Measurements from ENCODE around the gene CAPN13. TPM values are rescaled to one million over a fixed set of nuclear protein-coding genes. Genes with fewer than 3 reads are reported as not detected.
A peak's percentile ranks its signal among the peaks of the same experiment; 100 is the strongest.

Gene CAPN13
- total and polyA plus RNA-seq, 11 donors = not detected

DNA sequence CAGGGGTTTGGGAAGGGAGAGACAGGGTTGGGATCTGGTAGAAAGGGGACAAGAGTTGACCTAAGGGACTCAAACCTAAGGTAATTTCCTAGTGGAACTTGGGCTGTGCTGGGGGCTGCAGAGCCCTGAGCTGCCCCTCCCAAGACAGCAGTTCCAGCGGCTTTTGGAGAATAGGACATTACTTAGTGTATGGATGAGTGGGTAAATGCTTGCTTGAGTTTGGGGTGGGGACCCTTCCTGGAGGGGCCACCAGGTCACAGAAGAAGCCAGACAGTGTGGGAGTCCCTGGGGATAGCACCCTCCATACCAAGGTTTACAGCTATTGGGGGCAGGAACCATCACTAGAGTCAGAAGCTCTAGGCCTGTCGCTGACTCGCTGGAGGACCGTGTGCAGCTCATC, 111.5 kb downstream of the CAPN13 start:
- 73 to 100% (median 88%) methylated on average over 4 of the region's 4 CpGs for WGBS, 4 donors
- no peak for ATAC-seq
- TF ChIP-seq, protein P1, sequence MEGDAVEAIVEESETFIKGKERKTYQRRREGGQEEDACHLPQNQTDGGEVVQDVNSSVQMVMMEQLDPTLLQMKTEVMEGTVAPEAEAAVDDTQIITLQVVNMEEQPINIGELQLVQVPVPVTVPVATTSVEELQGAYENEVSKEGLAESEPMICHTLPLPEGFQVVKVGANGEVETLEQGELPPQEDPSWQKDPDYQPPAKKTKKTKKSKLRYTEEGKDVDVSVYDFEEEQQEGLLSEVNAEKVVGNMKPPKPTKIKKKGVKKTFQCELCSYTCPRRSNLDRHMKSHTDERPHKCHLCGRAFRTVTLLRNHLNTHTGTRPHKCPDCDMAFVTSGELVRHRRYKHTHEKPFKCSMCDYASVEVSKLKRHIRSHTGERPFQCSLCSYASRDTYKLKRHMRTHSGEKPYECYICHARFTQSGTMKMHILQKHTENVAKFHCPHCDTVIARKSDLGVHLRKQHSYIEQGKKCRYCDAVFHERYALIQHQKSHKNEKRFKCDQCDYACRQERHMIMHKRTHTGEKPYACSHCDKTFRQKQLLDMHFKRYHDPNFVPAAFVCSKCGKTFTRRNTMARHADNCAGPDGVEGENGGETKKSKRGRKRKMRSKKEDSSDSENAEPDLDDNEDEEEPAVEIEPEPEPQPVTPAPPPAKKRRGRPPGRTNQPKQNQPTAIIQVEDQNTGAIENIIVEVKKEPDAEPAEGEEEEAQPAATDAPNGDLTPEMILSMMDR (IDR thresholded peaks at IDR 0.05) = no peak
- TF ChIP-seq POLR2A (IDR thresholded peaks at IDR 0.05) = no peak
- Histone ChIP-seq H3K9me3 (peaks cover 0 to 7% (median 0%) of the 10 kb centered on the region in 12 donors), H3K27ac (peak overlapping the region in 1 of 12 donors; percentile 91), H3K4me3 (no peak overlapping the region), H3K36me3 (no peaks in the 10 kb centered on the region), H3K4me1 (peaks cover 0 to 30% (median 14%) of the 10 kb centered on the region in 12 donors), H3K27me3 (no peaks in the 10 kb centered on the region)
- peak in 1 of 5 donors; percentile 9 for DNase-seq
- intact Hi-C loops (cut with DNase I) = loop anchor here in 4 of 10 donors (10.0 kb wide), 4 partner anchors 81 to 361 kb away; no protein-coding TSS in a partner anchor

DNA sequence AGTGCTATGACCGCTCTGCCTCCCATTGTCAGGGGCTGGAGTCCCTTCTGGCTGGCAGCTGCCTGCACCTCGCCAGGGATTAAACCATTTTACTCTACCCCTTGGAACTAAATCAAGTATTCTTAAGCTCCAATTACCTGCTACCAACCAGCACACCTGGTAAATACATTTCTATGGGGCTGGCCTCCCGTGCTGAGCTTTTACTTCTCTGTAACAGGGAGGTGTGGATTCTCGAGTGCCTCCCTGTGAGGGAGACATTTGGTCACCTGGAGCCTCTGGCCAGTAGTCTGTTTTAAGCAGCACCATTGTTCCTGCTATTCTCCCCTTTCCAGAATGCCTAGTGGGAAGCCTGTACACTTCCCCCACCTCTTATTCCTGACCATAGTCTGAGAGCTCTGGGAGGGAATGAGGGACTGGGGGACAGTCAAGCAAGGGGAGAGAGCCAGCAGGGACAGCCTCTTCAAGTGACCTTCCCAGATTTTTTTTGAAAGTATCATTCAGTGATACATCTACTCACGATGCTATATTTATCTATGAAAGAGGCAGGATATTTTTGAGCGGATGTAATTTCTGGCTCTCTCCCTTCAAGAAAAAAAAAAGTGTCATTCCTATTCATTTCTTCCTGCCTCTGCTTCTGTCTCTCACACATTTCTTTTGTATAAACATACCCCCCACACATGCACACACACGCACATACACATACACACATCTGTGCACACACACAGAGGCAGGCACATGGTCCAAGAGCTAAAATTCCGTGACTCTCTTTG, 112.8 kb downstream of the CAPN13 start:
- no peaks in the 10 kb centered on the region for H3K36me3 ChIP-seq
- peak overlapping the region in 9 of 12 donors; percentile 27 to 91 (median 60) for H3K27ac ChIP-seq
- 29 to 41% (median 35%) methylated on average over 7 to 8 of the region's 8 CpGs for WGBS, 4 donors
- H3K9me3 ChIP-seq = peaks cover 0 to 3% (median 0%) of the 10 kb centered on the region in 12 donors
- intact Hi-C loops (cut with DNase I) = loop anchor here in 8 of 10 donors (5.0 to 10.0 kb wide), 12 partner anchors 62 to 487 kb away; no protein-coding TSS in a partner anchor
- TF ChIP-seq, protein P1 (IDR thresholded peaks at IDR 0.05) = no peak
- TF ChIP-seq POLR2A (IDR thresholded peaks at IDR 0.05) = no peak
- no peak overlapping the region for H3K4me3 ChIP-seq
- peak in 1 of 5 donors; percentile 12 for DNase-seq
- ATAC-seq = peak; percentile 24 to 59 (median 38)
- H3K4me1 ChIP-seq = peaks cover 0 to 39% (median 16%) of the 10 kb centered on the region in 12 donors
- H3K27me3 ChIP-seq = no peaks in the 10 kb centered on the region

DNA sequence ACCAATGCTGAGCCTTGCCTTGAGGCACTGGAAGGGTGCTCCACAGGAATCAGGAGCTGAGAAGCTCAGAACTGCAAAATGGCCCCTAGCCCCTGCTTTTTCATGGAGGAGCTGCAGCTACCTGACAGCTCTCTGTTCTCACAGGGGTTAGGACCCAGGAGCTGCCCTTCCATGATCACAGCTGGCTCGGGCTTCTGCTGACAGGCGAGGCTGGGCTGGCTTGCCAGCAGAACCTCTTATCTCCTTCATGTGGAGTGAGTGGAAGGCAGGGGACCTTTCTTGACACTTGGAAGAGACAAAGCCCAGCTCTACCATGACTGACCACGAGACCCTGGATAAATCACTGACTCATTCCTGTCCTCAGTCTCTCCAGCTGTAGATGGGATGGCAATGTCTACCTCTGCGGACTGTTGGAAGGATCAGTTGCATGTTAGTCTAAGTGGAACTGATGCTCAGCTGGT, 113.4 kb downstream of the CAPN13 start:
- H3K4me1 ChIP-seq = peaks cover 0 to 45% (median 21%) of the 10 kb centered on the region in 12 donors
- ATAC-seq (peak in 2 of 4 donors; percentile 21 to 35), DNase-seq (peak in 2 of 5 donors; percentile 54 to 59)
- intact Hi-C loops (cut with DNase I) = loop anchor here in 8 of 10 donors (5.0 to 10.0 kb wide), 12 partner anchors 62 to 487 kb away; no protein-coding TSS in a partner anchor
- H3K9me3 ChIP-seq = peaks cover 0 to 3% (median 0%) of the 10 kb centered on the region in 12 donors
- no peaks in the 10 kb centered on the region for H3K27me3 ChIP-seq
- no peak overlapping the region for H3K4me3 ChIP-seq
- WGBS, 4 donors = 52 to 75% (median 62%) methylated on average over 1 to 4 of the region's 4 CpGs
- H3K36me3 ChIP-seq = no peaks in the 10 kb centered on the region
- TF ChIP-seq, protein P1 (IDR thresholded peaks at IDR 0.05) = no peak
- no peak for TF ChIP-seq POLR2A (IDR thresholded peaks at IDR 0.05)
- H3K27ac ChIP-seq = peak overlapping the region in 9 of 12 donors; percentile 27 to 91 (median 60)

DNA sequence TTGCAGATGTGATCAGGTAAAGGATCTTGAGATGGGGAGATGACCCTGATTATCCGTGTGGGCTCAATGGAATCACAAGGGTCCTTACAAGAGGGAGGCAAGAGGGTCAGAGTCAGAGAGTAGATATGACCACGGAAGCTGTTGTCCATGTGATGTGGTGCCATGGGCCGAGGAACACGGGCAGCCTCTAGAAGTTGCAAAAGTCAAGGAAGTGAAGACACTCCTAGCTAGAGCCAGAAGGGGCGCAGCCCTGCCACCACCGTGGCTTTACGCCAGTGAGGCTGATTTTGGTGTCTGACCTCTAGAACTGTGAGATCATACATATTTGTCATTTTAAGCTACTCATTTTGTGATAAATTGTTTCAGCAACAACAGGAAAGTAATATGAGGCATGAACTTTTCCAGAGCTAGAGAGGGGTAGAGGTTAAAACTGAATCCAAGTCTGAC, 114.4 kb downstream of the CAPN13 start:
- Histone ChIP-seq H3K27me3 (no peaks in the 10 kb centered on the region), H3K36me3 (no peaks in the 10 kb centered on the region), H3K4me3 (no peak overlapping the region), H3K9me3 (peaks cover 0 to 3% (median 0%) of the 10 kb centered on the region in 12 donors), H3K4me1 (peaks cover 0 to 53% (median 27%) of the 10 kb centered on the region in 12 donors), H3K27ac (peak overlapping the region in 5 of 12 donors; percentile 14 to 80 (median 31))
- ATAC-seq = no peak
- WGBS, 4 donors = 88 to 91% (median 90%) methylated on average over 7 of the region's 7 CpGs
- DNase-seq = no peak
- TF ChIP-seq, protein P1 (IDR thresholded peaks at IDR 0.05) = no peak
- no peak for TF ChIP-seq POLR2A (IDR thresholded peaks at IDR 0.05)
- intact Hi-C loops (cut with DNase I) = loop anchor here in 8 of 10 donors (5.0 to 10.0 kb wide), 12 partner anchors 61 to 486 kb away; no protein-coding TSS in a partner anchor

All from heart left ventricle (tissue), 16 donors.